IMR-90 (cell line): Measurements from ENCODE around the gene HSPA9. TPM values are rescaled to one million over a fixed set of nuclear protein-coding genes. Genes with fewer than 3 reads are reported as not detected.

Experiments used
- ATAC-seq: fragments of 200-7000 bp; cut with Tn5 transposase; 2 replicates; pipeline ENCODE4 v1.9.1; 2020; ENCODE audit warnings: low read depth, mild to moderate bottlenecking, moderate library complexity
- BruUV-seq: library from RNA; stranded (reverse); fragments of 400-500 nt; replicated peaks from 2 replicates; lab custom pipeline; 2021; lab: Mats Ljungman, UMichigan
- CTCF ChIA-PET: fragments of 300-600 bp; formaldehyde crosslinking; extraction: SDS; loops from one replicate; lab custom pipeline; 2021; ENCODE audit warnings: antibody characterized with exemption; lab: Yijun Ruan, JAX
- POLR2A ChIA-PET: fragments of 300-600 bp; sonication (Branson Sonifier 250); formaldehyde crosslinking; loops from one replicate; lab custom pipeline; 2022; ENCODE audit warnings: antibody characterized with exemption; ENCODE audit not compliant: unreplicated experiment; lab: Charles Lee
- DNase-seq: peaks from one replicate; pipeline ENCODE4 v3.0.0; 2013
- H2AFZ ChIP-seq: replicated peaks from 2 replicates; pipeline ENCODE3; 2013; ENCODE audit warnings: low read length, mild to moderate bottlenecking; ENCODE audit not compliant: poor library complexity
- H2AK5ac ChIP-seq: 2 replicates; pipeline ENCODE4 v1.6.1; 2013; ENCODE audit warnings: low read depth, low read length, inconsistent platforms
- H2AK9ac ChIP-seq: replicated peaks from 2 replicates; pipeline ENCODE3; 2013; ENCODE audit warnings: mild to moderate bottlenecking, low read depth, low read length, moderate library complexity; ENCODE audit not compliant: poor library complexity
- H2BK120ac ChIP-seq: 2 replicates; pipeline ENCODE4 v1.6.1; 2013; ENCODE audit warnings: low read depth, low read length, inconsistent platforms
- H2BK15ac ChIP-seq: 3 replicates; pipeline ENCODE4 v1.6.1; 2013; ENCODE audit warnings: low read depth, low read length, inconsistent platforms
- H2BK20ac ChIP-seq: 2 replicates; pipeline ENCODE4 v1.6.1; 2013; ENCODE audit warnings: low read depth, mild to moderate bottlenecking, inconsistent platforms, low read length, moderate library complexity
- H2BK5ac ChIP-seq: 2 replicates; pipeline ENCODE4 v1.6.1; 2013; ENCODE audit warnings: mild to moderate bottlenecking, low read depth, low read length, inconsistent platforms; ENCODE audit not compliant: poor library complexity, severe bottlenecking
- H3K14ac ChIP-seq: replicated peaks from 2 replicates; pipeline ENCODE4 v1.6.1; 2013; ENCODE audit warnings: low read depth, low read length, inconsistent platforms
- H3K18ac ChIP-seq: 2 replicates; pipeline ENCODE4 v1.6.1; 2013; ENCODE audit warnings: low read depth, low read length, control low read depth
- H3K23ac ChIP-seq: 2 replicates; pipeline ENCODE4 v1.6.1; 2013; ENCODE audit warnings: low read depth, low read length, inconsistent platforms
- H3K27ac ChIP-seq: 2 replicates; pipeline ENCODE4 v1.5.1; 2013; ENCODE audit warnings: mild to moderate bottlenecking, control low read depth, low read length; ENCODE audit not compliant: insufficient read depth
- H3K27me3 ChIP-seq: 2 replicates; pipeline ENCODE4 v1.6.1; 2013; ENCODE audit warnings: low read length; ENCODE audit not compliant: control insufficient read depth, insufficient read depth
- H3K36me3 ChIP-seq: 2 replicates; pipeline ENCODE4 v1.6.1; 2013; ENCODE audit warnings: low read length, mixed read lengths; ENCODE audit not compliant: control insufficient read depth, insufficient read depth
- H3K4ac ChIP-seq: 2 replicates; pipeline ENCODE4 v1.6.1; 2013; ENCODE audit warnings: low read depth, low read length, inconsistent platforms
- H3K4me1 ChIP-seq: 2 replicates; pipeline ENCODE4 v1.6.1; 2013; ENCODE audit warnings: low read length, mixed read lengths; ENCODE audit not compliant: control insufficient read depth, insufficient read depth
- H3K4me2 ChIP-seq: 2 replicates; pipeline ENCODE4 v1.6.1; 2013; ENCODE audit warnings: low read depth, mild to moderate bottlenecking, control low read depth, low read length, moderate library complexity
- H3K4me3 ChIP-seq: 2 replicates; pipeline ENCODE4 v1.5.1; 2013; ENCODE audit warnings: low read depth, mild to moderate bottlenecking, control low read depth, low read length, moderate library complexity; ENCODE audit not compliant: insufficient read depth
- H3K56ac ChIP-seq: 2 replicates; pipeline ENCODE4 v1.6.1; 2013; ENCODE audit warnings: low read length, inconsistent platforms; ENCODE audit not compliant: insufficient read depth; ENCODE audit errors: extremely low read depth
- H3K79me1 ChIP-seq, 2 experiments: 2 replicates each; pipeline ENCODE4 v1.6.1; 2013; ENCODE audit warnings: low read length in 2 of 2, inconsistent platforms in 1 of 2, low read depth in 1 of 2
- H3K9ac ChIP-seq: 2 replicates; pipeline ENCODE4 v1.6.1; 2013; ENCODE audit warnings: low read depth, low read length, control low read depth
- H3K9me1 ChIP-seq: 2 replicates; pipeline ENCODE4 v1.6.1; 2013; ENCODE audit warnings: low read length, inconsistent platforms; ENCODE audit not compliant: insufficient read depth
- H3K9me3 ChIP-seq: 2 replicates; pipeline ENCODE4 v1.6.1; 2013; ENCODE audit warnings: low read length; ENCODE audit not compliant: control insufficient read depth, insufficient read depth
- H4K20me1 ChIP-seq: 2 replicates; pipeline ENCODE4 v1.6.1; 2013; ENCODE audit warnings: low read length, inconsistent platforms; ENCODE audit not compliant: insufficient read depth
- H4K5ac ChIP-seq: 2 replicates; pipeline ENCODE4 v1.6.1; 2013; ENCODE audit warnings: mild to moderate bottlenecking, low read depth, low read length, control low read depth
- H4K8ac ChIP-seq, 2 experiments: 2 replicates each; pipeline ENCODE4 v1.6.1; 2013; ENCODE audit warnings: low read depth in 2 of 2, low read length in 2 of 2, control low read depth in 1 of 2, inconsistent platforms in 1 of 2
- H4K91ac ChIP-seq: 2 replicates; pipeline ENCODE4 v1.6.1; 2013; ENCODE audit warnings: low read depth, low read length, inconsistent platforms; ENCODE audit not compliant: insufficient read depth
- BHLHE40 ChIP-seq: fragments of 150-350 bp; IDR thresholded peaks from 2 replicates; pipeline ENCODE4 v1.6.1; 2016; ENCODE audit warnings: mild to moderate bottlenecking, low read depth, low read length
- CEBPB ChIP-seq: IDR thresholded peaks from 2 replicates; pipeline ENCODE4 v1.6.1; 2012; ENCODE audit warnings: low read depth, low read length, improper control_type of control experiment
- CHD1 ChIP-seq: IDR thresholded peaks from 2 replicates; pipeline ENCODE4 v1.6.1; 2012; ENCODE audit warnings: low read depth, low read length, improper control_type of control experiment
- FOS ChIP-seq: fragments of 150-350 bp; IDR thresholded peaks from 2 replicates; pipeline ENCODE4 v1.6.1; 2016; ENCODE audit warnings: low read depth, low read length
- MAFK ChIP-seq: IDR thresholded peaks from 2 replicates; pipeline ENCODE4 v1.6.1; 2012; ENCODE audit warnings: low read depth, low read length, improper control_type of control experiment
- MAZ ChIP-seq: IDR thresholded peaks from 2 replicates; pipeline ENCODE4 v1.6.1; 2012; ENCODE audit warnings: low read depth, mild to moderate bottlenecking, low read length, improper control_type of control experiment, moderate library complexity, borderline replicate concordance
- NFE2L2 ChIP-seq: fragments of 150-350 bp; IDR thresholded peaks from 2 replicates; pipeline ENCODE4 v1.6.1; 2016; ENCODE audit warnings: low read depth, mild to moderate bottlenecking, low read length
- POLR2A ChIP-seq: IDR thresholded peaks from 2 replicates; pipeline ENCODE4 v1.6.1; 2012; ENCODE audit warnings: mild to moderate bottlenecking, low read depth, low read length
- RAD21 ChIP-seq: IDR thresholded peaks from 2 replicates; pipeline ENCODE4 v1.6.1; 2012; ENCODE audit warnings: low read length, improper control_type of control experiment
- RCOR1 ChIP-seq: IDR thresholded peaks from 2 replicates; pipeline ENCODE4 v1.6.1; 2012; ENCODE audit warnings: mild to moderate bottlenecking, low read length, improper control_type of control experiment; ENCODE audit not compliant: insufficient replicate concordance
- RFX5 ChIP-seq: IDR thresholded peaks from 2 replicates; pipeline ENCODE4 v1.8.0; 2012; ENCODE audit warnings: low read depth, mild to moderate bottlenecking, low read length, moderate library complexity
- SMC3 ChIP-seq: fragments of 150-350 bp; IDR thresholded peaks from 2 replicates; pipeline ENCODE4 v1.6.1; 2016; ENCODE audit warnings: low read depth, mild to moderate bottlenecking, antibody characterized with exemption, low read length, moderate library complexity
- USF2 ChIP-seq: fragments of 150-350 bp; IDR thresholded peaks from 2 replicates; pipeline ENCODE4 v1.6.1; 2017; ENCODE audit warnings: mild to moderate bottlenecking, antibody characterized with exemption, low read length, low read depth
- WGBS, 2 experiments: methylation state at CpG; one replicate each; pipeline versions ENCODE4 v1.1.5 to v1.1.7; 2013; ENCODE audit warnings: missing lambda C conversion rate in 2 of 2; ENCODE audit not compliant: insufficient read length in 1 of 2; ENCODE audit errors: extremely low coverage in 2 of 2; 5-methylcytosine and 5-hydroxymethylcytosine counted together
- dilution Hi-C: fragments of 300-500 bp; cut with HindIII; formaldehyde crosslinking; loops from one replicate; pipeline ENCODE4 v1.14.3; 2018; ENCODE audit warnings: low sequenced_read_pairs; ENCODE audit not compliant: unreplicated experiment
- in situ Hi-C: fragments of 300-500 bp; cut with MboI; formaldehyde crosslinking; loops from 3 replicates; pipeline ENCODE4 v1.14.3; 2019; ENCODE audit warnings: low sequenced_read_pairs, inconsistent platforms, mixed read lengths
- intact Hi-C: fragments of 100-400 bp; cut with micrococcal nuclease; formaldehyde crosslinking; loops from 2 replicates; pipeline ENCODE4 v1.10.0; 2022
- polyA plus RNA-seq, 3 experiments: library from polyadenylated mRNA; depleted of rRNA; stranded (reverse); fragments of >200 nt; gene quantifications; 2 replicates each; pipeline ENCODE4 v1.2.3, GENCODE V29; 2012; ENCODE audit warnings: low replicate concordance in 1 of 3
- total RNA-seq: library from RNA; depleted of rRNA; stranded (reverse); fragments of >200 nt; gene quantifications from 2 replicates; pipeline ENCODE4 v1.2.3, GENCODE V29; 2012
- TF ChIP-seq, protein P1 (sequence below): fragments of 150-350 bp; IDR thresholded peaks from 2 replicates; pipeline ENCODE4 v1.6.1; 2016; ENCODE audit warnings: low read depth, mild to moderate bottlenecking, low read length, moderate library complexity, borderline replicate concordance
- TF ChIP-seq, protein P2 (sequence below): conservative IDR thresholded peaks from 2 replicates; pipeline ENCODE4 v1.5.1; 2012; ENCODE audit warnings: mild to moderate bottlenecking, low read depth, low read length, improper control_type of control experiment

HSPA9 gene
- total and polyA plus RNA-seq, 2 of the 4 experiments (the other 2 are of a cell fraction): 157 to 472 TPM

DNA sequence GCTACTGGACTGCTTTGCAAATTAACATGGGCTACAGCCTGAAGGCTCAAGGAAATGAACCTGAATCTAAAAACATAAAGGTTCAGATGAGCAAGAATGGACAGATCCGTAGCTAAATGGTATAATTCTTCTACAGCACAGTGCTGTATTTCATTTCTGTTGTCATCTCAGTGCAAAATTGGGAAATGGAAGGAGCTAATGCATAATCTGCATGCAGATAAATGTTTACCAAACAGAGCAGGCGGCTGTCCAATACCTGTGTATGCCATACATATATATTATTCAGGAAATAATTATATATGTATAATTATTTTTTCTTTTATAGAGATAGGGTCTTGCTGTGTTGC lies 4.3 kb upstream of the HSPA9 start:
- H3K23ac ChIP-seq: no peak overlapping the region
- WGBS, 2 experiments: no CpG with 5 or more reads among the region's 2 CpGs
- H3K4me2 ChIP-seq: no peak overlapping the region
- H4K20me1 ChIP-seq: peaks cover 7% of the 10 kb centered on the region
- H2AFZ ChIP-seq: peak overlapping the region; percentile 18
- H4K5ac ChIP-seq: no peak overlapping the region
- no peak overlapping the region for H2BK20ac ChIP-seq
- no peak overlapping the region for H2BK15ac ChIP-seq
- H4K91ac ChIP-seq: no peak overlapping the region
- no peak overlapping the region for H3K56ac ChIP-seq
- H3K9ac ChIP-seq: no peak overlapping the region
- DNase-seq (no peak), ATAC-seq (no peak)
- H3K4ac ChIP-seq: no peak overlapping the region
- no TSS peak for BruUV-seq
- H2BK120ac ChIP-seq: no peak overlapping the region
- no peak overlapping the region for H3K18ac ChIP-seq
- H2BK5ac ChIP-seq: no peak overlapping the region
- in situ Hi-C loops (loop anchor here (10.0 kb wide), 1 partner anchor 685 kb away; no protein-coding TSS in a partner anchor), dilution Hi-C loops (no loop called here), intact Hi-C loops (loop anchor here (1.0 kb wide), 1 partner anchor 683 kb away; no protein-coding TSS in a partner anchor)
- no peaks in the 10 kb centered on the region for H3K9me1 ChIP-seq
- POLR2A ChIA-PET: no interaction called here
- no peaks in the 10 kb centered on the region for H3K4me1 ChIP-seq
- TF ChIP-seq RAD21 (no peak), MAFK (no peak), NFE2L2 (no peak), POLR2A (no peak), FOS (no peak), RFX5 (no peak), BHLHE40 (no peak), RCOR1 (no peak), MAZ (no peak), CEBPB (no peak), SMC3 (no peak), CHD1 (no peak), USF2 (no peak)
- TF ChIP-seq, protein P1, sequence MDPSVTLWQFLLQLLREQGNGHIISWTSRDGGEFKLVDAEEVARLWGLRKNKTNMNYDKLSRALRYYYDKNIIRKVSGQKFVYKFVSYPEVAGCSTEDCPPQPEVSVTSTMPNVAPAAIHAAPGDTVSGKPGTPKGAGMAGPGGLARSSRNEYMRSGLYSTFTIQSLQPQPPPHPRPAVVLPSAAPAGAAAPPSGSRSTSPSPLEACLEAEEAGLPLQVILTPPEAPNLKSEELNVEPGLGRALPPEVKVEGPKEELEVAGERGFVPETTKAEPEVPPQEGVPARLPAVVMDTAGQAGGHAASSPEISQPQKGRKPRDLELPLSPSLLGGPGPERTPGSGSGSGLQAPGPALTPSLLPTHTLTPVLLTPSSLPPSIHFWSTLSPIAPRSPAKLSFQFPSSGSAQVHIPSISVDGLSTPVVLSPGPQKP: no peak
- TF ChIP-seq, protein P2, sequence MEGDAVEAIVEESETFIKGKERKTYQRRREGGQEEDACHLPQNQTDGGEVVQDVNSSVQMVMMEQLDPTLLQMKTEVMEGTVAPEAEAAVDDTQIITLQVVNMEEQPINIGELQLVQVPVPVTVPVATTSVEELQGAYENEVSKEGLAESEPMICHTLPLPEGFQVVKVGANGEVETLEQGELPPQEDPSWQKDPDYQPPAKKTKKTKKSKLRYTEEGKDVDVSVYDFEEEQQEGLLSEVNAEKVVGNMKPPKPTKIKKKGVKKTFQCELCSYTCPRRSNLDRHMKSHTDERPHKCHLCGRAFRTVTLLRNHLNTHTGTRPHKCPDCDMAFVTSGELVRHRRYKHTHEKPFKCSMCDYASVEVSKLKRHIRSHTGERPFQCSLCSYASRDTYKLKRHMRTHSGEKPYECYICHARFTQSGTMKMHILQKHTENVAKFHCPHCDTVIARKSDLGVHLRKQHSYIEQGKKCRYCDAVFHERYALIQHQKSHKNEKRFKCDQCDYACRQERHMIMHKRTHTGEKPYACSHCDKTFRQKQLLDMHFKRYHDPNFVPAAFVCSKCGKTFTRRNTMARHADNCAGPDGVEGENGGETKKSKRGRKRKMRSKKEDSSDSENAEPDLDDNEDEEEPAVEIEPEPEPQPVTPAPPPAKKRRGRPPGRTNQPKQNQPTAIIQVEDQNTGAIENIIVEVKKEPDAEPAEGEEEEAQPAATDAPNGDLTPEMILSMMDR: no peak
- no peaks in the 10 kb centered on the region for H3K36me3 ChIP-seq
- no peak overlapping the region for H3K4me3 ChIP-seq
- CTCF ChIA-PET: interaction anchor here (0.7 to 1.0 kb wide), 7 partner anchors 16 to 786 kb away, joined by 3 to 6 read pairs (median 3); partner anchors contain the start of gene MATR3
- no peak overlapping the region for H2AK9ac ChIP-seq
- H2AK5ac ChIP-seq: no peak overlapping the region
- no peaks in the 10 kb centered on the region for H3K9me3 ChIP-seq
- peaks cover 2% of the 10 kb centered on the region for H3K27me3 ChIP-seq
- no peak overlapping the region for H3K14ac ChIP-seq
- H3K79me1 ChIP-seq: no peaks in the 10 kb centered on the region; a peak in 1 of 4 replicates
- no peak overlapping the region for H3K27ac ChIP-seq
- H4K8ac ChIP-seq: no peak overlapping the region
